Stimulated activated CD8-positive, alpha-beta memory T cell treated with anti-CD3 and anti-CD28 coated beads, Interleukin-7, amount 100 ng/mL, for 48 hours (primary cell): ENCODE results near the gene PTGES2.

Experiments
- DNase-seq, 2 donors: peaks; one replicate each; pipeline ENCODE4 v3.0.0-alpha.2; 2020; ENCODE audit warnings: low read depth in 1 of 2; ENCODE audit errors: extremely low read depth in 1 of 2

PTGES2 gene

GRCh38 chr9:128127568-128127989 is at the start of gene PTGES2:
Gene PTGES2 (minus strand): TSS chr9:128127729. CDS start chr9:128127717, 12 bp downstream.
- peak; percentile 58 to 59 for DNase-seq

DNA sequence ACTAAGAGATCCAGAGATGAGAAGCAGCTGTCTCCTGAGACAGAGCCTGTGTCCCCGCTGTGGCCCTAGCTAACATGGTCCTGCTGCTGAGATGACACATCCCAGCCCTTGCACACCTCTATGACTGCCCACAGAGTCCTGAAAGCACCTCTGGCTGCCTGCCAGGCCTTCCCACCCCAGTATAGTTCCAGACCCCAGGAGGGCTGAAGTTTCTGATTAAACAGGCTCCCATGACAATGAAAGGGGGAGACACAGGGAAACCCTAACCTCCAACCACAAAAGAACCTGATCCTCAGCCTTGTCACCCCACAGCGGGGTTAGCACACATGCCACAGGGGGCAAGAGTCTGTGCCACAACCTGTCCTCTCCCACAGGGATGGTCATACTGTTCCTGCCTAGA is 48.2 kb upstream of the PTGES2 start:
- DNase-seq: no peak

DNA sequence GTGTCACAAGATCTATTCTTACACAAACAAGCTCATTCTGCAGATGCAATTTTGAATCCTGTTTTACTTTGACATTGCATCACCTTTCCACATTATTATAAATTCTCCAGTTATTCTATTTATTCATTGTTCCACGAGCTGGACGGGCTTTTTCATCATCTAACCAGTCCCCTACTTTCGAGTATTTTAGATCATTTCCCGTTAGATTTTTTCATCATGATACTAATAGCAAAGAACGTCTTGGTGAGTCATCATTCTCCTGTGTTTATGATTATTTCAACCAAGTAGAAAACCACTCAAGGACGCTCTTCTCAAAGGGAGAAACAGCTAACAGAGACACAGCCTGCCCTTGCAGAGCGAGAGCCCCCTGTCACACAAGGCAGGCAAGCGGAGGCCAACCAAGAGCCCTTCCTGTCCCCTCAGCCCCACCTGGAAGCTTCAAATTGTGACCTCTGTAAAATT is 47.6 kb upstream of the PTGES2 start:
- no peak for DNase-seq

GRCh38 chr9:128174062-128174461 is 46.5 kb upstream of the PTGES2 start:
- no peak for DNase-seq

DNA sequence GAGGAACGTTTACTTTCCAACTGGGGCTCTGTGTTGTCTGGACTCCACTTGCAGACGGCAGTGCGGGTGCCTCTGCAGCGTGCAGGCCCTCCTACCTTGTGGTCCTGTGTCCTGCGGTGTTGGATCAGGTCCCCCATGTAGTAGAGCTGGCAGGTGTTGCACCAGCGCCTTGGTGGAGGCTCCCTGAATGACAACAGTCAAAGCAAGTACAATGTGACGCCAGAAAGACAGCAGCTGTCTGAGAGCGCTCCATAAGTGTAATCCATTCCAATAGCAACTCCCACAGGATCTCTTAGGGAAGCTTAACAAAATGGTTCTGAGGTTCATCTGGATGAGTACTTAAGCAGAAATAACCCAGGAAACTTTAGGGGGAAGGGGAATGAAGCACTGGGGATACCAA is 42.4 kb upstream of the PTGES2 start:
- DNase-seq: no peak

DNA sequence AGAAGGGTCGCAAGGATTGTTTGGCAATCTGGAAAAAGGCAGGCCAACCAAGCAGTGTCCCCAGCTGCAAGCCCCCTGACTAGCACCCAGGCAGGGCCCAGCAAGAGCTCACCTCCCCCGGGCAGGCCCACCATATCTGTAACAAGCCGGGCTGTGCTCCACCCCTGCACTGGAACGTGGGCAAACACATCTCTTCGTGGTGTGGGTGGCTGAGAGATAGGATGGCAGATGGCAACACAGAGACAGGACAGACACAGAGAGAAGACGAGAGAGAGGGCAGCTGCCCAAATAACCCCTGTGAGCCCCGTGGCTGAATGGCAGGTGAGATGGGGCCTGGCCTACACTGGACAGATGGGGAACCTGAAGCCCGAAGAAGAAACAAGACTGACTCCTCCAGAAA is 42.0 kb upstream of the PTGES2 start:
- DNase-seq: no peak

DNA sequence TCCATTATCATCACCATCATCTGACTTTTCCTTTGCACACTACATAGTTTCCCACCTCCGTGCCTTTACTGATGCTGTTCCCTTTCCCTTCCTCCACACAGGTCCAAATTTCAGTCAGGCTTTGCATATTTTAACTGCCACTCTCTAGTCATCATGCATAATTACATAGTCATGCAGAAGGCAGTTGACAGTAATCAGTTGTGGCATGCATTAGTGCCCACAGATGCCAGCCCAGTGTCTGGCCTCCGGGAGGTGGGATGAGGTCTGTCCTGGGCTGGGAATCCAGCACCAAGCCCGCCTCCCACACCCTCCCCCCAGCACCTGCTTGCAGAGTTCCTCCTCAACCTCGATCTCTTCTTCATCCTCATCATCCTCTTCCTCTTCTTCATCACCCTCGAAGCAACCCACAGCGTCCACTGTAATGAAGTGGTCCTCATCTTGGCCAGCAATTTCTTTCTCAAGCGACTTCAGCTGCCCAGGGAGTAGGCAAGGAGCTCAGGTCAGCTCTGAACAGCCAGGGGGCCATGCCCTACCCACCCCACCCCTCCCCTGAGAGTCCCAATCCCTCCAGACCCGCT is 41.3 kb upstream of the PTGES2 start:
- no peak for DNase-seq

GRCh38 chr9:128167209-128167608 is 39.7 kb upstream of the PTGES2 start:
- no peak for DNase-seq

DNA sequence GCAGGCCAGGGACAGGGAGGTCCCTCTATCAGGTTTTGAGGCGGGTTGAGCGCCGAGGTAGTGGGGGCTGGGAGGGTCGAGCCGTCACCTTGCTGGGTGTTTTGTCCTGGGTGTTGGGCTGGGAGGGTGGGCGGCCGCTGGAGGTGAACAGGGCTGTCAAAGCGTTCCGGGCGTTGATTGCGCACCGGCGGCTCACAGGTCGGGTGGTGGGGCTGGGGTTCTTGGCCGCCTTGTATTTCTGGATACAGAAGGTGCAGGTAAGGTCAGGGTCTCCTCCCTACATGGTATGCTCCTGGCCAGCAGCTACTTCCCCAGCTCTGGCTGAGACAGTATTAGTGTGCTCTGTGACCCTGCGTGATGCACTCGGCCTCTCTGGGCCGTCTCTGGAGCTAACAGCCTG is 38.6 kb upstream of the PTGES2 start:
- DNase-seq: no peak

- DNase-seq: no peak
Measured at GRCh38 chr9:128164307-128164885, 36.9 kb upstream of the PTGES2 start.

DNA sequence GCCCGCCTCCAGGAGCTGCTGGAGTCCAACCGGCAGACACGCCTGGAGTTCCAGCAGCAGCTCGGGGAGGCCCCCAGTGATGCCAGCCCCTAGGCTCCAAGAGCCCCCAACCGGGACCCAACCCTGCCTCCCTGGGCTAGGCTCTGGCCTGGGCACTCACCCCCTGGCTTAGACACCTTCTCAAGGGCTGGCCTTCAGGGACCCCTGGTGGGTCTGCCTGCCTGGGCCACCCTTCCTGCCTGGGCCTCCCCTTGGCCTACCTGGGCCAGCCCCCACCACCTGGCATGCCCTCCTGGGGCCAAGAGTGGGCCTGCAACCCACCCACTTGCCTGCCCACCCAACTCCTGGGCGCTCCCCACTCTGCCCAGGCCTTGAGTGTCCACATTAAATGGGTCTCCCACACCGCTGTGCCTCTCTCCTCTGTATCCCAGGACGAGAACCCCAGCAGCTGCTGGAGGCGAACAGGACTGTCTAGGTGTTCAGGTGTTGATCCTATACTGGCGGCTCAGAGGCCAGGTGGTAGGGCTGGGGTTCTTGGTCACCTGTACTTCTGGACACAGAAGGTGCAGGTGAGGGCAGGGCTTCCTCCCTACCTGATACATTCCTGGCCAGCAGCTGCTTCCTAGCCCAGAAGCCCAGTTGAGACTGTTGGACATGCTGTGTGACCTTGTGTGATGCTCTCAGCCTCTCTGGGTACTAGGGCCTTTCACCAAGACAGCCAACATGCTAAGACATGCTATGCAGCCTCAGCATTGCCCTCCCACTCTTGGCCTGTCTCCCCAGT is 36.2 kb upstream of the PTGES2 start:
- no peak for DNase-seq

DNA sequence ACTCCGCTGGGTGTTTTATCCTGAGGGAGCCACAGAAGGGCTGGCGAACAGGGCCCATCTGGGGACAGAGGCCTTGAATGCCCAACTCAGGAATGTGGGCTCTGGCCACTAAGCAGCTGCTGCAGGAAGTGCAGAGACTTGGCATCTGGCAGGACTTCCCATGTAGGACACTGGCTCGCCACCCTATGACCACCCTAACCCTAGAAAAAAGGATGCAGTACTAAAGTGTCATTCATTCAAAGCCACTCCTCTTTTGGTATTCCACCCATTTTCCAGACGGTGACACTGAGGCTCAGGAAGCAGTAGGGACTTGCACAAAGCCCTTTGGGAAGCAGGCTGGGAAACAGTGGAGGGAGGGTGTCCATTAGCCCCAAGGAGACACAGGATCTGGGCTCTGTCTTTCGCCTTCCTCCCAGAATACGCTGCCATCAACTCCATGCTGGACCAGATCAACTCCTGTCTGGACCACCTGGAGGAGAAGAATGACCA is 35.5 kb upstream of the PTGES2 start:
- DNase-seq: no peak

DNA sequence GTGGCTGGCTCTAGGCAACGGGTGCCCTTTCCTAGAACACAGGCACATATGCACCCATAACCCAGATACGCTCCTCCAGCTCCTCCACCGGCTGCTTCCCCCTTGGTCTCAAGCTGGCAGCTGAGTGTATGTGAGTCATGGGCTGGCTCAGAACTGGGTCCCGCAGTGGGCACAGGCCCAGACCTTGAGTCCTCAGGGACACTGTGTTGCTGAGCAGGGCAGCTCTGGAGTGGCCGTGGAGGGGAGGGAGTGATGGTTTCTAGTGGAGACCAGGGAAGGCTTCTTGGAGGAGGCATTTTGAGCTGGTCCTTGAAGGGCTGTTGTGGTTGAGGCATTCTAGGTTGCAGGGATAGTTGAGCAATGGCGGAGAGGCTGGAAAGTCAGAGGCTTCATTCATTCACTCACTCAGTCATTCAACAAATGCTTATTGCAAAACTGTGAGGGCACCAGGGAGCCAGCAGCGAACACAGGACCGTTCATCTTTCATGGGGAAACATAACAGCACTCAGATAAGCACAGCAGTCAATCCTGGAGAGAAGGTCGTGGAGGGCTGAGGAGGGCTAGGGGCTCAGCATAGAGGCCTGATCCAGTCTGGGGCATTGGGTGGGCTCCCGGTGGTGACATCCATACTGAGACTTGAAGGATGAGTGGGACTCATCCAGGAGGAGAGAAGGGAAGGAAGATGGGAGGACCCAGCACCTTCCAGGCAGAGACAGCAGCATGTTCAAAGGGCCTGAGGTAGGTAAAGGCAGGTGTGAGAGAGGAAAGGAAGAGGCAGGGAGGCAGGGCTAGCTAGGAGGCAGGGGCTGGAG is 34.9 kb upstream of the PTGES2 start:
- no peak for DNase-seq

DNA sequence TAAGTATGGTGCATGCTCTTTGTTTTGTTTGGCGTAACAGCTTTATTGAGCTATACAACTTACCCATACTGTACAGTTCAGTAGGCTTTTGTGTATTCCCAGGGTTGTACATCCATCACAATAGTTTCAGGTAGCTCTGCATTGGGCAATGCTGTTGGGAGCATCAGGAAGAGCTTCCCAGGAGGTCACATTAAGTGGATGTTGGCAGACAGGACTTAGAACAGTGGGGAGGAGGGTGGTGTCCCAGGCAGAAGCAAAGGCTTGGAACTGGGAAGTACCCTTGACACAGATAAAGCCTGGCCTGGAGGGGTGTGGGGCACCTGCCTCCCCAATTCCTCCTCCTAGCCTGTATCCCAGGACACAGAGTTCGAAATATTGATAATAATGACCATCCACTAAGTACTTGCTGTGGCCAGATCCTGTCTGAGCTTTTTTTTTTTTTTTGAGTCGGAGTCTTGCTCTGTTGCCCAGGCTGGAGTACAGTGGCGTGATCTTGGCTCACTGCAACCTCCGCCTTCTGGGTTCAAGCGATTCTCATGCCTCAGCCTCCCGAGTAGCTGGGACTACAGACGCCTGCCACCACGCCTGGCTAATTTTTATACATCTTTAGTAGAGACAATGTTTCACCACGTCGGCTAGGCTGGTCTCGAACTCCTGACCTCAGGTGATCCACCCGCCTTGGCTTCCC is 33.8 kb upstream of the PTGES2 start:
- no peak for DNase-seq

DNA sequence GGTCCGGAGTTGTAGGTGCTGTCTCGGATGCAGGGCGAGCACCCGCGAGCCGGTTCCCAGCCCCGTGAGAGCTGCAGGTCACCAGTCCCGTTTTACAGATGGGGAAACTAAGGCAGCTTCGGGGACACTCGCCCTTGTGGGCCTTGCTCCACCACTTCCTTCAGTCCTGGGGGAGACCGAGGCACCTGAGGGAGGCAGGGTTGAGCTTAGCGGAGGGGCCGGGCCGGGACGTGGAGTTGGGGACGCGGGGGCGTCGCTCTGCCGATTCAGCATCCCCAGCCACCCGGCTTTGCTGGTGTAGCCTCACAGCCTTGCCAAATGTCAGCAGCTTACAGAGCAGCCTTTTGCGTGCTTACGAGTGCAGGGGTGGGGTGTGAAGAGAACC is 33.1 kb upstream of the PTGES2 start:
- DNase-seq: peak; percentile 27 to 47

DNA sequence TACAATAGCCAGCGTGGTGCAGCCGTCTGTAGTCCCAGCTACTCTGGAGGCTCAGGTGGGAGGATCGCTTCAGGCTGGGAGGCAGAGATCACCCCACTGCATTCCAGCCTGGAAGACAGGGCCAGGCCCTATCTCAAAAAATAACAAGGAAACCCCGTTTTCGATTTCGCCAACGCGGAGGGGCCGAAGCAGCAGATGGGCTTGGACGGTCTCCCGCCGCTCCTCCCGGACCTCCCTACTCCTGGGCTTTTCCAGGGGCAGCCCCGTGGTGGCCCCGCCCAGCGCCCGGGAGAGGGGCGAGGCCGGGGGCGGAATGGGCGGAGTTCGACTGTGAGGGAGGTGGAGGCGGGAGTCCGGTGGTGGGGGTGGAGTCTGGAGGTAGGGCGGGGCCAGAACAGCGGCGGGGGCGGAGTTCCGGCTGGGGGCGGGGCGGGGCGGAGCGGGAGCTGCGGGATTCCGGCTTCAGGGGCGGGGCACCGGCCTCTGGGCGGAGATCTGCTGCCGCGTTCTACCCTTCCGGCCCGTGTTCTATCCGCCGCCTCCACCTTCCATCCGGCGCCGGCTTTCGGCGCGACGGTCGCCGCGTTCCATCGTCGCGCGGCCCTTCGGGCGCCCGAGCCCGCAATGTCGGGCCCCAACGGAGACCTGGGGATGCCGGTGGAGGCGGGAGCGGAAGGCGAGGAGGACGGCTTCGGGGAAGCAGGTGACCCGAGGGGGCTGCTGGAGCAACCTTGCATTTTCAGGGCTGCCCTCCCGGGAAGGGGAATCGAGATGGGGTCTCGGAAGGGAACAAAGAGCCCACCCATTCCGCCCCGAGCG is 32.5 kb upstream of the PTGES2 start, which contains the start of gene BBLN:
Gene BBLN, plus strand, starts transcription at position 482 of the 819 bp plus-strand sequence. Its CDS starts 143 bp downstream, at position 625.
- DNase-seq: peak; percentile 86 to 89

DNA sequence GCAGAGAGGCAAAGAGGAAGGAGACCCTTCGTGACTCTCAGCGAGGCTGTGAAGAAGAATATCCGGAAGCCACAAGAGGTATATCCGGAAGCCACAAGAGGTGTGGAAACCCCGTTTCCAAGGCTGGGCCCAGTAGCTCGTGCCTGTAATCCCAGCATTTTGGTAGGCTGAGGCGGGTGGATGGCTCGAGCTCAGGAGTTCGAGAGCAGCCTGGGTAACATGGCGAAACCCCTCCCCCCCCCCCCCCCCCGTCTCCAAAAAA is 31.9 kb upstream of the PTGES2 start:
- DNase-seq: peak in 1 of 2 donors; percentile 5

- no peak for DNase-seq
Measured at GRCh38 chr9:128155736-128156500, 28.4 kb upstream of the PTGES2 start.
